RWPE2 (cell line): ENCODE data around the gene WDR70.
A peak's percentile ranks its signal among the peaks of the same experiment; 100 is the strongest.
"Not testable (repeated sequence)": the region's sequence is repeated elsewhere in the genome, so short reads cannot be mapped to it uniquely, and the experiment has no call there.

Experiments
- ATAC-seq: fragments of 200-7000 bp; cut with Tn5 transposase; 3 replicates; pipeline ENCODE4 v1.9.1; 2021; ENCODE audit warnings: low read depth
- DNase-seq: peaks from one replicate; pipeline ENCODE4 v3.0.0-alpha.2; 2020; ENCODE audit warnings: low spot score
- H3K27ac ChIP-seq: fragments of 450-650 bp; 2 replicates; pipeline ENCODE4 v1.5.1; 2017; ENCODE audit warnings: mild to moderate bottlenecking; ENCODE audit not compliant: poor library complexity, severe bottlenecking
- H3K27me3 ChIP-seq: fragments of 250-450 bp; sonication (Bioruptor Pico); 2 replicates; pipeline ENCODE4 v1.5.1; 2021; ENCODE audit warnings: mild to moderate bottlenecking, moderate library complexity; ENCODE audit not compliant: insufficient read depth, poor library complexity, severe bottlenecking
- H3K36me3 ChIP-seq: fragments of 250-450 bp; sonication (Bioruptor Pico); 2 replicates; pipeline ENCODE4 v1.5.1; 2020; ENCODE audit warnings: low read depth, mild to moderate bottlenecking, moderate library complexity
- H3K4me1 ChIP-seq: fragments of 250-450 bp; sonication (Bioruptor Pico); 2 replicates; pipeline ENCODE4 v1.5.1; 2021; ENCODE audit warnings: mild to moderate bottlenecking, moderate library complexity; ENCODE audit not compliant: insufficient read depth, poor library complexity, severe bottlenecking
- H3K4me3 ChIP-seq: fragments of 250-450 bp; sonication (Bioruptor Pico); 2 replicates; pipeline ENCODE4 v1.5.1; 2021; ENCODE audit warnings: mild to moderate bottlenecking, moderate library complexity; ENCODE audit not compliant: severe bottlenecking
- H3K9me3 ChIP-seq: fragments of 250-450 bp; sonication (Bioruptor Pico); 2 replicates; pipeline ENCODE4 v1.5.1; 2021; ENCODE audit warnings: mild to moderate bottlenecking, moderate library complexity; ENCODE audit not compliant: severe bottlenecking
- CTCF ChIP-seq: fragments of 450-650 bp; IDR thresholded peaks from one replicate; pipeline ENCODE4 v1.5.1; 2017; ENCODE audit warnings: mild to moderate bottlenecking, moderate library complexity; ENCODE audit not compliant: poor library complexity, severe bottlenecking

Gene WDR70

GRCh38 chr5:37379100-37379628 lies at the start of gene WDR70:
TSS of gene WDR70 (plus strand) at chr5:37379318. CDS start at chr5:37379368, 50 bp downstream.
- ATAC-seq = peak; percentile 100
- not testable (repeated sequence) for H3K27ac ChIP-seq, H3K27me3 ChIP-seq, H3K4me1 ChIP-seq, H3K9me3 ChIP-seq
- H3K4me3 ChIP-seq = peak within 1 kb of the TSS; percentile 64
- DNase-seq = peak; percentile 86
- TF ChIP-seq CTCF = peak; percentile 85
- H3K36me3 ChIP-seq = peaks cover 30% of the 10 kb centered on the region

GRCh38 chr5:37334754-37335153 lies 44.4 kb upstream of the WDR70 start:
- H3K9me3 ChIP-seq, H3K27me3 ChIP-seq, H3K4me1 ChIP-seq, DNase-seq, H3K4me3 ChIP-seq, H3K27ac ChIP-seq, ATAC-seq: not testable (repeated sequence)
- peaks cover 93% of the 10 kb centered on the region for H3K36me3 ChIP-seq

DNA sequence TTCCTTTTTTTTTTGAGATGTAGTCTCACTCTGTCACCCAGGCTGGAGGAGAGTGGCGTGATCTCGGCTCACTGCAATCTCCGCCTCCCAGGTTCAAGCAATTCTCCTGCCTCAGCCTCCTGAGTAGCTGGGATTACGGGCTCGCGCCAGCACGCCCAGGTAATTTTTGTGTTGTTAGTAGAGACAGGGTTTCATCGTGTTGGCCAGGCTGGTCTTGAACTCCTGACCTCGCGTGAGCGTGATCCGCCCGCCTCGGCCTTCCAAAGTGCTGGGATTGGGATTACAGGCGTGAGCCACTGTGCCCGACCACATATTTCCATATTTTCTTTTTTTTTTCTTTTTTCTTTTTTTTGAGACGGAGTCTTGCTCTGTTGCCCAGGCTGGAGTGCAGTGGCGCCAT lies 36.4 kb upstream of the WDR70 start:
- not testable (repeated sequence) for H3K27me3 ChIP-seq, ATAC-seq, H3K9me3 ChIP-seq, H3K27ac ChIP-seq, H3K4me3 ChIP-seq, DNase-seq, H3K4me1 ChIP-seq
- H3K36me3 ChIP-seq = peaks cover 95% of the 10 kb centered on the region

DNA sequence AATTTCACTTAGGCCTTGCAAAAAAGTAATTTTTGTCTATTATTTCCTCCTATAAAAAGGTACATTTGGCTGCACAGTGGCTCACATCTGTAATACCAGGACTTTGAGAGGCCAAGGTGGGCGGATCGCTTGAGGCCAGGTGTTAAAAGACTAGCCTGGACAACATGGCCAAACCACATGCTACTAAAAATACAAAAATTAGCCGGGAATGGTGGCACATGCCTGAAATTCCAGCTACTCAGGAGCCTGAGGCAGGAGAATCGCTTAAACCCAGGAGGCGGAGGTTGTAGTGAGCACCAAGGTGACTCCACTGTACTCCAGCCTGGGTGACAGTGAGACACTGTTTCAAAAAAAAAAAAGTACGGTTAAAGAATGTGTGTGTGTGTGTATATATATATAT lies 24.0 kb upstream of the WDR70 start:
- Histone ChIP-seq H3K9me3 (no peaks in the 10 kb centered on the region), H3K27me3 (no peaks in the 10 kb centered on the region), H3K27ac (no peak overlapping the region), H3K4me3 (no peak overlapping the region), H3K36me3 (peaks cover 95% of the 10 kb centered on the region), H3K4me1 (no peaks in the 10 kb centered on the region)
- no peak for ATAC-seq
- DNase-seq = no peak
- TF ChIP-seq CTCF = no peak

DNA sequence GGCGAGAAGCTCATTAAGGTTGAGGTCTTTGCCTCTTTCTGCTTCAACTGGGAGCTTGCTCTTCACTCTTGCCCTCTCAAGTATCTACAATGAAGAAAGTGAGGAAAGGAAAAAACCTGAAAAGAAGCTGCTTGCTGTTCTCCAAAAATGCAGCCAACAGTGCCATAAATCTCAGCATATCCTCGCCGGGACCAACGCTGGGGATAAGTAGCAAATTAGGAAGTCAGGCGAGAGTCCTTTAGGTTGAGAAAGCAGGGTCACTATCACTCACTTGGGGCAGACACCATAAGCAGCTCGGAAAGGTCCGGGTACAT lies 8.6 kb upstream of the WDR70 start:
- H3K36me3 ChIP-seq = peaks cover 30% of the 10 kb centered on the region
- peak overlapping the region; percentile 74 for H3K4me3 ChIP-seq
- no peaks in the 10 kb centered on the region for H3K27me3 ChIP-seq
- no peaks in the 10 kb centered on the region for H3K9me3 ChIP-seq
- TF ChIP-seq CTCF = no peak
- H3K27ac ChIP-seq = peak overlapping the region; percentile 61
- peak; percentile 34; the same call in 2 of the 3 replicates for ATAC-seq
- DNase-seq = no peak
- H3K4me1 ChIP-seq = peaks cover 16% of the 10 kb centered on the region

- Histone ChIP-seq H3K4me3 (peak within 1 kb of the TSS; percentile 74), H3K4me1 (peaks cover 16% of the 10 kb centered on the region), H3K27ac (peak within 1 kb of the TSS; percentile 61), H3K27me3 (no peaks in the 10 kb centered on the region), H3K36me3 (peaks cover 26% of the 10 kb centered on the region), H3K9me3 (no peaks in the 10 kb centered on the region)
- peak; percentile 96 for ATAC-seq
- no peak for TF ChIP-seq CTCF
- peak; percentile 98 for DNase-seq
Observed at GRCh38 chr5:37370864-37371726, 8.0 kb upstream of the WDR70 start, which contains the start of gene NUP155. TSS of gene NUP155 (minus strand) at chr5:37371106. CDS start at chr5:37370977, 129 bp downstream.
